SHP77 treated with DMSO at 0.1 percent for 48 hours (cell line): ENCODE data around the gene STT3A.

Source experiments
- DNase-seq: peaks from one replicate; lab custom pipeline; 2025; lab: John Stamatoyannopoulos, UW

STT3A gene

GRCh38 chr11:125663910-125664309 lies 71.3 kb downstream of the STT3A start:
- no peak for DNase-seq

- DNase-seq: no peak
Measured at GRCh38 chr11:125667151-125667550, 74.5 kb downstream of the STT3A start.

GRCh38 chr11:125670172-125670571 lies 77.5 kb downstream of the STT3A start:
- no peak for DNase-seq

- no peak for DNase-seq
Measured at GRCh38 chr11:125671561-125671960, 78.9 kb downstream of the STT3A start.
